HTR-8/SVneo (cell line): ENCODE data around the gene NOS3.
A peak's percentile ranks its signal among the peaks of the same experiment; 100 is the strongest.

Experiments used
- DNase-seq: peaks from one replicate; pipeline ENCODE4 v3.0.0; 2011; ENCODE audit warnings: low spot score, mixed read lengths; ENCODE audit not compliant: insufficient read length
- FAIRE-seq: peaks from 2 replicates; lab custom pipeline; 2011; peaks lifted over from hg19 to GRCh38; lab: Jason Lieb, UNC

The NOS3 gene

DNA sequence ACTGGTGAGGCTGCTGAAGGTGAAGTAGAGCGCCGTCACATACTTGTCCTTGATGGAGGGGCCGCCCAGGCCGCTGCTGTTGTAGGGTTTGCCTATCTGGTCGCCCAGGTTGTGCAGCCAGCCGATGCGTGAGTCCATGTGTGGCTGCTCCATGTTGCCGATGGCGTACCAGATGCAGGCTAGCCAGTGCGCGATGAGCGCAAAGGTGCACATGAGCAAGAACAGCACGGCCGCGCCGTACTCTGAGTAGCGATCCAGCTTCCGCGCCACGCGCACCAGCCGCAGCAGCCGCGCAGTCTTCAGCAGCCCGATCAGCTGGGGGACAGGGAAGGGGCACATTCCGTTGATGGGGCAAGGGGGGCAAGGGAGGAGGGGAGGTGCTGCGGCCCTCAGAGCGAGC is 39.3 kb upstream of the NOS3 start:
- no peak for DNase-seq
- no peak for FAIRE-seq

DNA sequence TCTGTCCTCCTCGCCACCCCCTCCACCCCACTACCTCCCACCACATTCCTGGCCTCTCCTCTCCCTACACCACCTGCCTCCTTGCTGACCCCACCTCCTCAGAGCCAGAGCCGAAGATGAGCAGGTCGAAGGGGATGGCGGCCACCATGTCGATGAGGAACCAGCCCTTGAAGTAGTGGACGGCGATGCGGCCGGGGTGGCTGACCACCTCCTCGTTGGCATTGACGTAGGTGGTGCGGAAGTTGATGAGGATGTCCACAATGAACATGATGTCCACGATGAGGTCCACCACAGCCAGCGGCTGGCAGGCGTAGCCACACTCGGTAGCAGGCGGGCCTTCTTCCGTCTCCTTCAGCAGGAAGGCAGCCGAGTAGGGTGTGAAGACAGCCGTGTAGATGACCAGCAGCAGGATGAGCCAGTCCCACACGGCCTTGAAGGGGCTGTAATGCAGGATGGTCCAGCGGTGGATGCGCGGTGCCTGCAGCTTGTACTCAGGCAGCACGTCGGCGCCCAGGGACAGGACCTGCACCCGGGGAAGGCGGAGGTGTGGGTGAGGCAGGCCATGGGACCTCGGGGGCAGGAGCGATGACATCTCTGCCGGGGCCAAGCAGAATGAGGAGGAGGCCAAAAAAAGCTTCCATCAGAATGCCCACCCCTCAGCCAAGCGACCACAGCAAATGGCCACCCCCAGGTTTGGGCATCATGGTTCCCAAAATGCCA is 38.3 kb upstream of the NOS3 start:
- FAIRE-seq (no peak), DNase-seq (no peak)

DNA sequence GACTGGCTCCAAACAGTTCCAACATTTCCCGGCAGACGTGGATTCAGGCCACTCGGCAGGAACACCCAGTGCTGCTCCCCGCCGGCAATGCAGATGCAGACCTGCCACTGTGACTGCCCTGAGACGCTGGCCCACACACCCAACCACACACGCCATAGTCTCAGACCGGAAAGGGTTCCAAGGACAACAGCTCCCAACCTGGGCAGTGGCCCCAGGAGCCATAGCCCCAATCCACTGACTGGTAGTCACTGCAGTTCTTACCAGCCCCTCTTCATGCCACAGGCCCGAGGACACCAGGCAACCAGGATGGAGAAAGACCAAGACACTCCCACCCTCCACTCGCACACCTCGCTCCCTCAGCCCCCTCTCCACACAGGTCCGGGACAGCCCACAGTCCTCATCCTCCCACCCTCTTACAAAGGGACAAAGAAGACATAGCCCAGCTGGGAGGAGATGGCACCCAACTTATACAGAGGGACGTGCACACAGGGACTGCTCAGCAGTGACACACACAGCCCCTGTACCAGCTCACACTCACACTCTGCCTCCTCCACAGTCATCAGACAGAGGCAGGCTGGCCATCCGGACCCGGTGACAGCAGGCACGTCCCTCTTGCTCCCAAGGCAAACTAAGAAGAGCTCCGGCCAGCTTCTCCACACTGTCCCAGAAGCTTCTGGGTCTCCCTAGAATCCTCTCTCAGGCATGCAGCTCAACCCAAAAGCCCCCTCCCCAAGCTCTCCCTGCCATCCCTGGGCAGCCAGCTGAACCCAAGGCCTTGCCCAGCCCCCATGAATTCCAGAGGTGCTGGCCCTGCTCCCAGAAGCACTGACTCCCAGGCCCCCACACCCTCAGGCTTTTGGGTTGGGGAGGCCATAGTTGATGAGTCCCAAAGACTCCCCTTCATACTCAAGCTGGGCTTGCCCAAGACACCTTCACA is 37.5 kb upstream of the NOS3 start:
- DNase-seq (no peak), FAIRE-seq (no peak)

DNA sequence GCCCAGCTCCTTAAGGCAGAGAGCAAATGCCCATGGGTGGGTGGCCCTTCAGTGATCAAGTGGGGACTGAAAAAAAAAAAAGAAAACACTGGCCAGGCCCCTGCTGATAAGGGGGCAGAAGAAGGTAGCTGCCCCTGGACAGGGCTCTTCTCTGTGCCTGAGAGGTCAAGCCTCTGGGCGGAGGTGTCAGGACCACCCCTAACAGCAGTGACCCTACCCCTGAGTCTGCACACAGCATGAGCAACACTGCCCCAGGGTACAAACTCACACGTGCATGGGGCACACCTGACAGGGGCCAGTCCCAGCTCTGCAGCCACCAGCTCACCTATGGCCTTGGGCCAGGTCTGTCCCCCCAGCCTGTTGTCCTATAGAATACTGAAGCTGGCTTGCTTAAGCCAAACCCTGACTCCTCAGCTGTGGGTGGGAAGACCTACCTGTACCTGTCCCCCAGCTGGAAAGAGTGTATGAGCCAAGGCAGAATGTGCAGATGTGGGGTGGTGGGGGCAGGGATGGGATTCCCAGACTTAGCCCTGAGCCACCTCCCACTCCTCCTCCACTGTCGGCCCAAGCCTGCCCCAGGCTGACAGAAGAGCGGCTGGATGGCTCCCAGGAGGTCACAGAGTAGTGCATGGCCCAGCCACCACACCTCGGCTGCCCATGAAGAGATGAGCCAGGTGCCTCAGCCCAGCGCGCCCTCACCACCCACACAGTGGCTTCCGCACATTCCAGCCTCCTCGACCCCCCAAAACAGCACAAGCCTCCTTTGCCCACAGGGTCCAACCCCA is 36.4 kb upstream of the NOS3 start:
- DNase-seq (no peak), FAIRE-seq (no peak)

DNA sequence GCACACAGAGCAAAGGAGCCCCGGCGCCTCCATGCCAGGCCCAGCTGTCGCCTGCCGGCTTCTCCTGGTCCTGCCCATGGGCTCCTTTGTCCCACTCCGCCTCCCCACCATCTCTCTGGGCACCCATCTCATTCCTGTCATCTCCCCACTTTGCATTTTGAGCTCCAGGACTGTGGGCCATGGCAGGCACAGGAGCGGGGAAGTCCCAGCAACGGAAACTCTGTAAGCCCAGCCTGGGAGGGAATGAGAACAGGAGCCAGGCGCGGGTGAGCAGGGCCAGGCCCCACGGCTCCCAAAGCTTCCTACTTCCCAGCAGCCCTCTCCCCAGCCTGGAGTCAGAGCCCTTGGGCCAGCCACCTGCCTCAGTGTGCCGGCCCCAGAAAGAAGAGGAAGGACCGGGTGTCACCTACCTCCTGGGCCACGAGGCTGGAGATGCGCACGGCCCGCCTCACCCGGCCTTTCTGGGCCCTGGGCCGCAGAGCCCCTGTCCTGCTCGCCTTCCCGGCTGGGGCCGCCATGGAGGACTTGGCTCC is 35.8 kb upstream of the NOS3 start:
- no peak for FAIRE-seq

DNA sequence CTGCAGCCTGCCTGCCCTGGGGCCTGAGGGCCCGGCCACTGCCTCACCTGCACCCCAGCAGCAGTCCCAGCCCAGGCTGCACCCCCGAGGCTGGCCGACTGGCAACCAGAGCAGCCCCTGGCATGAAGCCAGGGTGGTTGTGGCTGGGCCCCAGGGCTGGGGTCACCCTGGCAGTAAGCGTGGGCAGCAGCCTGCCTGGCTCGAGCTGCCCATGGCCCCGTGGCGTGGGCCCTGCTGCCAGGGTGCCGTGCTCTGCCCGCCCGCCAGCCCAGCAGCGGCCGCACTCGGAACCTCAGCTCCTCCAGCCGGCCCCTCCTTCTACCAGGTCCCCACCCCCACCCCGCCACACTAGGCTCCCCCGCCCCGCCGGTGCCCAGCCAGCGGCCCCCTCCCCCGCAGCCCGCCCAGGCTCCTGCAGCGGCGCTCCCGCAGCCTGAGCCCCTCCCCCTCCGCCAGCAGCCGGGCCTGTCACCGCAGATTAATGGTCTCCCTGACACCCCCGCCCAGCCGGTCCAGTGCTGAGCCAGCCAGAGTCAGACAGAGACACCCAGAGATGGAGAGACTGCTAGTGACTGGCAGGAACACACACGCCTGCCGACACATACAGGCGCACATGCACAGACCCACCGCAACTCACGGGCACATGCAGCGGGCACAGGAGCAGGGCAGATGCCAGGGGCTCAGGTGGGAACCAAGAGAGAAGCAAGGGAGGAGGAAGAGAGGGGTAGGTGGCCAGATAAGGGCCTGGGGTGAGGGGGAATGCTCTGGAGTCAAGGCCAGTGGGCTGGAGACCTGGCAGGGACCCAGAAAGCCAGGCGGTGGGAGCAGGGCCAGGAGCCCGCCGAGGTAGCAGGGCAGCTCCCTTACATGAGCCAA is 35.1 kb upstream of the NOS3 start:
- DNase-seq = no peak
- no peak for FAIRE-seq

More for the DNA sequence above, 35.8 kb upstream of the NOS3 start:
- no peak for DNase-seq

DNA sequence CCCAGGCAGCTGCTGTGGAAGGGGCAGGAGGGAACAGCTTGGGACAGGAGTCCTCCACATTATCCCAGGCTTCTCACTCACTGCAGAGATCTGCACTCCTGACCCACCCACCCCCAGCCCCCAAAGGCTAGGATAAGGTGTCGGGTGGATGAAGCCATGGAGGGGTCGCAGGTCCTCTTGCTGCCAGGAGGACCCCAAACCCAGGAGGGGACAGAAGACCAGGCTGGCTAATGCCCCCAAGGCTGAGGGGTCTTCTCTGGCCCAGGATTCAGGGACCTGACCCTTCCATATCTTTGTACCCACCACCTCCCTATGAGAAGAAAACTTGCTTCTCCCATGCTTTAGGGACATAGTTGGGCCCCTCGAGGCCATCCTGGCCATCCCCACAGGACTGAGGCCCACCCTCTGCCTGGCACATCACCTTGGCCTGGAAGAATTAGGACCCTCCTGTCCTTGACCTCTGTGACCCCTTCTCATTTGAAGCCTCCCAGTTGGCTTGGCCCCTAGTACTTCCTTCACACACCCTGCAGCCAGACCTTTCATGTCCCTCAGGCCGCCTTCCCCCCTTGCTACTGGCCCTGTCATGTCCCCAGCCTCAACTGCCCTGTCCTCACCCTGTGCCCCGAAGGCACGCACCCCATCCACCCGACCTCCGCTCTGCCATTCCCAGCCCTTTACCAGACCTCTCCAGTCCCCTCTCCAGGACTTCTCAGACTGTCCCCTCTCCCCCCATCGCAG is 34.3 kb upstream of the NOS3 start:
- FAIRE-seq (no peak), DNase-seq (no peak)

DNA sequence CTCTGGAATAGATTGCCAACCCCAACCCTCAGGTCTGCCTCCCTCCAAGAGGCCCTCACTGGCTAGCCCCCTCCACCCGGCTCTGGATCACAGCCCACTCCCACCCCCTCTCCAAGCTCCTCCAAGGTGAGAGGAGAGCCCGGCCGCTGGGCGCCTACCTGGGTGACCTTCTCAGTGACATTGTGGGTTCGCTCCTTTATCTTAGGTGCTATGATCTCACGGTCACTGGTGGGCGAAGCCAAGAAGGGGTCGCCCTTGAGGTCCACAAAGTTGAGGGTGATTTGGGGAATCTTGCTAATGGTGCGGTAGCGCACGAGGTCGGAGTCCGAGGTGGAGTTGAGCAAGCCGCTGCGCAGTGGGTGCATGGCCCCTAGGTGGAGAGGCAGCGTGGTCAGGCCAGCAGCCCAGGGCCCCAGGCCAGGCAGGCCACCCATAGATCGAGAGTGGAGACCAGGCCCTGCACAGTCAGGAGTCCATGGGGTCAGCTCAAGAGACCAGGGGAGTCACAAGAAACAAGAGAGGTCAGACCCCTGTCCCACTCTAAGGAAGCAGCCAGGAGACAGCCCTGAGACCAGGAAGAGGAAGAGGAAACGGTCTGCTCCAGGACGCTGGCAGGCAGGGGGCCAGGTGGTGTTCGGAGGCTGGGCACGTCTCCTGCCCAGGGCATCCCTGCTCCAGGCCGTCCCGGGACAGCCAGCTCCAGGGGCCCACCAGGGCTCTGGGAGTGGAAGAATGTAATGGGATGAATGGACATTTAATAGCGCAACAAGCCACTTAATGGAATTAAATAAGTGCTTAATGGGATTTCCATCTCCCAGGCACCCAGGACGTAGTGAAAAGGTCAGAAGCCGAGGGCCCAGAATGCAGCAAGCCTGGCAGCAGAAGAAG is 33.4 kb upstream of the NOS3 start:
- DNase-seq (no peak), FAIRE-seq (no peak)

DNA sequence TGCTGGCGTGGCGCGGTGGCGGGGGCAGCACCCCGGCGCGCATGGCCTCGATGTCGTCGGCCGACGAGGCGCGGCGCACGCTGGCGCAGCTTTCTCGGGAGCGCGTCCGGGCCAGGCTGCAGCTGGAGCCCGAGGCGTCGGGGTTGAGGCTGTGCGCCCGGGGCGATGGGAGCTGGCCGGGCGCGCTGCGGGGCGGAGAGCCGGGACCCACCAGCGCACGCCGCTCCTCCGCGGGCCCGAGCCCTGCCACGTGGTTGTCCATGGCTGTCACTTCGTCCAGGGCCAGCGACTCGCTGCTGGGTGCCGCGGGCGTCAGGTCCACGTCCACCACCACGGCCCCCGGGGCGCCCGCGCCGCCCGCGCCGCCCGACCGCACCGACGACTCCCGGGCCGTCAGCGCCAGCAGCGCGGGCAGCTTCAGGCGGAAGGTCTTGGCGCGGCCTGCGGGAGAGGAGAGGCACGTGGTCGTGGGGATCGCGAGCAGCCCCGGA is 32.7 kb upstream of the NOS3 start:
- FAIRE-seq = no peak
- no peak for DNase-seq

DNA sequence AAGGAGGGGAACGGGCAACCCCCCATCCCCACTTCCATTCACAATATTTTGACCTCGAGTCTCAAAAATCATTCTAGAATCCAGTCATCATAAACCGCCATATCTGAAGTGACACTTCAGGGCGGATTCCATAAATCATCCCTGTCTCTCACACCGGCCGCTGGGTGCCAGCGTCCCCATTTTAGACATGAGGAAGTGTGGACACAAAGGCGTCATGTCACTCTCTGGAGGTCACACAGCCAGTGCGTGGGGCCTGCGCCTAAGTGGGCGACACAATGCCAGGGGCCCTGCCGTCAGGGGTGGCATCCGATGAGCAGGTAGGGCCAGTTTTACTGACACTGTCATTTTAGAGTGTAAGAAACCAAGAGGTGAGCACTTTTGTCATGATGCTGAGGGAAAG is 32.2 kb upstream of the NOS3 start:
- no peak for DNase-seq
- no peak for FAIRE-seq

DNA sequence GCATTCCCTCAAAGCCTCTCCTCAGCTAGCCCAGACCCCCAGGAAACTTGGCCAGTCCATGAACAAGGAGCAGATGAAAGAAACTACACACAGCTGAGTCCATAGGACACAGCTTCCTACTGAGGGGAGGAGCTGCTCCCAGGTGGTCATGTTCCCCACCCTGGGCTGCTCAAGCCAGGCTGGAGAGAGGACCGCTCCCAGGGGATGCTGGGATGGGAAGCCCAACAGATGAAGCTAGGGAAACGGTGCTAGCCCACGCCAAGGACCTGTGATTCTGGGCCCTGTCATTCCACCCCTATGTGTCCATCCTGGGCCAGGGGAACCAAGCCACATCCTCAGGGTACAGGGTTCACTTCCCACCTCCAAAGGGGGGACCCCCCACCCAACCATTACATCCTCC is 31.7 kb upstream of the NOS3 start:
- FAIRE-seq (no peak), DNase-seq (no peak)

DNA sequence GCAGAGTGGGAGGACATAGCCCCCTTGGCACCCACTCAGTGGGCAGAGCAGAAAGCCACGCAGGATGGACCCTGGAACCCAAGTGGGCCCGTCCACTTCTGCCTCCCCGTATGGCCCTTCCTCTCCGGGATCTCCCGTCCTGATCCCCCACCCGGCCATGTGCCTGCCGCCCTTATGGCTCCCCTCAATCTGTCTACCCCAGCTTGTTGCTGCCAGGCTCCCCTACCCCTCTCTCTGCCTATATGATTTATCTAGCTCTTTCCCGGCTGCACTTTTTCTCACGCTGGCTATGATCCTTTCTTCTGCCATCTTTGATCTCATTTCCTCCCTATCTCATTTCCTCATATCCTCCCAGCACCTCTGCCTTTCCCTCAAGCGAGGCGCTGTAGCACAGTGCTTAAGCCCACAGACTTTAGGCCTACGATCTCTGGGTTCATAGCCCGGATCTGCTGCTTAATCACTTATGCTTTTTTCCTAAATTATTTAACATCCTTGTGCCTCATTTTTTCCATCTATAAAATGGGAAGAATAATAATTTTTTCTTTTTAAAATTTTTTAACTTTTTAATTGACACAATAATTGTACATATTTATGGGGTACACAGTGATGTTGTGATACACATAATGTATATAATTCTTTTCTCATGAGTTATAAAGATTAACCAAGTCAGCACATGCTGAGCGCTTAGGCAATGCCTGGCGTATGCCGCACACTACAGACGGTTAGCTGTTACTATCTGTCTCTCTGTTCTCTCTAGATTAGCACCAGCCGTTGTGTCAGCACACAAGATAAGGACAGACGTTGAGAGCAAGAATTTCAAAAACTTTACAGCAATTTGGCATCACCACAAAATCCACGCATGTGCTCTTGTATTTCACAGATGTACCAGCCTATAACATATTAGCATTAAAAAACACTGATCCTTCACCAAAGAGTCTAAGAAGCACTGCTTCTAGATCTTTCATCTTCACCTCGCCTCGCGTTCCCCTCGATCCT is 30.8 kb upstream of the NOS3 start:
- no peak for FAIRE-seq

DNA sequence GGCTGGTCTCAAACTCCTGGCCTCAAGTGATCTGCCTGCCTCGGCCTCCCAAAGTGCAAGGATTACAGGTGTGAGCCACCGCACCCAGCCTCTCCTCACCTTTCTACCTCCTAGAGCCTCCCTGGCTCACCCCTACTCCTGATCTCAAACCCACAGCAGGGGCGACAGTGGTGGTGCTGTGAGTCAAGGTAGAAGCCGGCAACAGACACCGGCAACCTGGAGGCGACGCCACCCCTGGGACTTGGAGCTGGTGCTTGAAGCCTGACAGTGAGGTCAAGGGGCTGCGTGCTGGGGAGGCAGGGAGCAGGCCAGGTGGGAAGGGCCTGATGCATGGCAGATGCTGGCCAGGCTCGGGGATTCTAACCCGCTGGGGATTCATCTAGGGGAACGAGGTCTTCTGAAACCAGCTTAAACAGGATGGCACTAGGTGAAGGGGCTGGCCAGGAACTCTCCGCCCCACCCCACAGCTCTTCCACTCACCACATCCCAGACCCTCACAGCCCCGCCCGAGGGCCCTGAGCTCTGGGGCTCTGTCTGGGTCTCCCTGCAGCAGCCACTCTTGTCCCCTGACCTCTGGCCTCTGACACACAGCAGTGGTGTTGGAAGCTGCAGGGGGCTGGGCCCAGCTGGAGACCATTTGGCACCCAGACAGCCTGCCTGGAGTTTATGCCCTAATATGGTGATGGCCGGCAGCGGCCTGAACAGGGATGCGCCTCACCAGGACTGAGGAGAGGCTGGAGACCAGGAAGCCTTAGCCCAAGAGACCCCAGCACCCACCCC is 29.1 kb upstream of the NOS3 start:
- no peak for FAIRE-seq
- no peak for DNase-seq

More for the DNA sequence above, 30.8 kb upstream of the NOS3 start:
- DNase-seq = no peak

DNA sequence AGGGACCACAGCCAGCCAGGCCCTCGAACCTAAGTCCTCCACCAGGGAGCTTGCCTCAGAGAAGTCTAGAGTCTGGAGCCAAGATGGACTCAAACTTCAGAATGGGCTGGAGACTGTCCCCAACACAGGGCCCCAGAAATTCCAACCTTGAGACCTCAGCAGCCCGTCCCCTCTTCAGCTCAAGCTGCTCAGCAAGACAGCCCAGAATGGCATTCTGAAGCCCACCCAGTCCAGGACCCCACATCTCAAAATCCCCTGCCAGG is 28.6 kb upstream of the NOS3 start:
- FAIRE-seq (no peak), DNase-seq (no peak)

DNA sequence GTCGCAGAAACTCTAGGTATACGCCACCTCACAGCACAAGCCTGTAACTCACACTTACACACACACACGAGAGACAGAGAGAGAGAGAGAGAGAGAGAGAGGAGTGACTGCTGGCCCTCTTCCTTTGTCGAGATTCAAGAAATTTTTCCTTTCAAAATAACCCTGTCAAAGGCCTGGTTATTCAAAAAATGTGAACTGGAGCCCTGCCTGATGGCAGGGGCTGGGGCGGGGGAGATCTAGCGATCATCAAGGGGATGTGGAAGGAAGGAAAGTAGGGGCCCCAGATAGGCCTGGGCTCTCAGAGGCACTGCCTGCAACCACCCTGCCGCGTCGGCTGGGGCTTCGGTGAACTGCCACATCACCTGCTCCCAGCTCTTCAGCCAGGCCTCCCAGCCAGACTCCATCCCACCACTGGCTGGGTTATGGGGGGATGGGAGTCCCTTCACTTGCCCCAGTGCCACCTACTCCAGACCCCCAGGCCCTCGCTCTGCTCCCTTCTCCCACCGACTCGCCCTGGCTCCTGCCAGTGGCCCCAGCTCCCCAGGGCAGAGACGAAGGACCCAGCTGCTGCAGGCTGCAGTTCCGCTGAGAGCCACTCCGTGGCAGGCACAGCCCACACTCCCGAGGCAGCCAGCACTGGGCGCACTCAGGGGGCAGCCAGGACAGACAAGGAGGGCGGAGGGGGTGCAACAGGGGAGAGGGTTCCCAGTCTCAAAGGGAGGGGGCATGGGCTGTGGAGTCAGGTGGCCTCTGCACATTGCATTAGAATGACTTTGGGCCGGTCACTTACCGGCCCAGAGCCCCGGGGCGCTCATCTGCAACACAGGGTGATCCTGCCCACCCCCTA is 28.0 kb upstream of the NOS3 start:
- FAIRE-seq (no peak), DNase-seq (peak; percentile 60)
